Activated CD4-positive, alpha-beta T cell treated with anti-CD3 and anti-CD28 coated beads, Interleukin-2, amount 50 U/mL, for 4 hours (primary cell): ENCODE results near the gene PBXIP1.
A peak's percentile ranks its signal among the peaks of the same experiment; 100 is the strongest.

Source experiments
- DNase-seq, 2 experiments: peaks; one replicate each; pipeline ENCODE4 v3.0.0-alpha.2; 2020

The PBXIP1 gene

DNA sequence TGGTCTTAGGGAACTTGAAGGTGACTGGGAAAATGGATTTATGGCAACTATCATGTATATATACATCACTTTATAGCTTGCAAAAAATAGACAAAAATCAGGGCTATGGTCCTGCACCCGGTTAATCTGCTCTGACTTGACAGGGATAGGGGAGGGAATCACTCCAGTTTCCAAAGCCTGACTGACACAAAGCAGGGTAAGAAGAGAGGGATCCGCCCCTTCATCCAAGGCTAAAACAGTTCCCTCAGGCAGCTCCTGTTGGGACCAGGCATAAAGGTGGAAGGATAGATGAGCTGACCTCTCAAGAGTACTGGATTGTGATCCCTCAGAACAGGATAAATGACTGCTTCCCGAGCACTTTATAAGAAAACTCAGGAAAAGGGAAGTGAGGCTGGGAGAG is 1.4 kb downstream of the PBXIP1 start:
- DNase-seq: no peak

DNA sequence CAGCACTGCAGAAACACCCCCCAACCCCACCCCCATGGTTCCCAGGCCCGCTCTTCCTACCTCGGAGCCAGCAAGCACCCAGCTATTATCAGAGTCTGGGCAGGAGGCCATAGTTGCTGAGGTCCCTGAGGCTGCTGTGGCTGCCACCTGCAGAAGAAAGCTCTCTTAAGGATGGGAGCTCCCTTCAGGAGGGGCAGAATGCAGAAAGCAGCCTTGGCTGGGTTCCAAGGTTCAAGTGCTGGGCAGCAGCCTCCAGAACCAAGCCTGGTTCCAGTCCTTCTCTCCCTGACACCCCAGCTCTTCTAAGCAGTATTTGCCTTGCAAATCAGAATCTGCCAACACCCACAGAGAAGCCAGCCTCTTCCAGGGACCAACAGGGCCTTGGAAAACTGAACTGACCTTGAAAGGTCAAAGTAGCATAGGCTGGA is 2.3 kb downstream of the PBXIP1 start:
- DNase-seq: no peak

DNA sequence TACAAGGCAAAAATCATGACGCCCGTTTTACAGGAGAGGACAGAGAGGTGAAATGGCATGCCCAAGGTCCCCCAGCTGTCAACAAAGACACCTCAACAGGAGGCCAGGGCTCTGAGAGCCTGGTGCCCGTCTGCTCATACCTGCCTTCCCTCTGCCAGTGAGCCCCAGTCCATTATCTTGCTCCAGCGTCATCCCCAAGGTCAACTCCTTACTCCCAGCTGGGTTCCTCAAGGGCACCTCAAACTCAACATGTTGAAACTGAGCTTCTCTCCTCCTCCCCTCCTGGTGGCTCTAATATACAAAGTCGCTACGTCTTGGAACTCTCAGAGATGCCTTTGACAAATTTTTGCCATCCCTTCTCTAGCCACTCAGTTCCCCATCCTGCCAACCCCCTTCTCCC is 3.2 kb downstream of the PBXIP1 start:
- no peak for DNase-seq

DNA sequence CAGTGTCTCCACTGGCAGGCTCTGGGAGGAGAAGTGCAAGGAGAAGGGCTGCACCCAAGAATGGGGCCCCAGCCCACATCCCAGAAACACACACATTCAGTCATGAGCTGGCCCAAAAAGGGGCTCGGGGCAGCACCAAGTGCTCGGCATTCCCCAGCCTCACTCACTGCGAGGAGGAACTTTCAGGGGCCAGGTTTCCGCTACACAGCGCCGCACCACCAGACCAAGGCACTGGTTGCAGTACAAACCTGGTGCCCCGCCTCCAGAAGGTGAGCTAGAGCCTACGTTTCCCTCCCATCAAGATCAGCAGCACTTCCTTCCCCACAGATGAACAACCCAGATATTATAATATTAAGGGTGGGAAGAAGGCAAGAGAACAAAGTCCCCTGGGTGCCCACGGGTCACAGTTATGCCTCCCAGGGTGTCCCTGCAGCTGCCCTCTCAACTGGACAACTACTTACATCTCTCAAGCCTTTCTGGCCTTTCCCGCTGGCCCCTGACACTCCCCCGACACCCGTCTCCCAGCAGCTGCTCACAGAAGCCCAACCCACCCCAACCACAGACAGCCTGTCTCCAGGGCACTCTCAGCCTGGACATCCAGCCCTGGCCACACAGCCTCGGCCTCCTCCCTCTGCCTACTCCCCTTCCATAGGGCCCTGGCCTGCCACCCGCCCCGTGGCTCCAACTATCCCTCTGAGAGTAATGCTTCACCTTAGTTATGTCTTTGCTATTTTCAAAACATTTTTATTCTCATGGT is 3.8 kb downstream of the PBXIP1 start:
- peak; percentile 50 to 53 for DNase-seq

DNA sequence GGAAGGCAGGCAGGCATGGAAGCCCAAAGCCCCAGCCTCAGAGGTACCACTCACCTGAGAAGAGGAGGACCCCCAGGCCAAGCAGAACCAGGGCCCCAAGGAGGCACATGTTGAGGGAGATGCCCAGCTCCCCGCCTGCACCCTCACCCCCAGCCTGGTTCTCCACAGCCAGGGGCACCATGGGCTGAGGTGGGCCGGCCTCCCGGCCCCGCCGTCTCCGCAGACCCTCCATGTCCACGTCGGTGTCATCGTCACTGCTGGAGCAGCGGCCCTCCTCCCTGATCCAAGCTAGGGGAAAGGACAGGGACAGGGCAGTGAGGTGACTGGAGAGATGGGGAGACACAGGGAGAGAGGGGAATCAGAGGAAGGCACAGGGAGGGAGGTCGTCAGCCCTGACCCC is 7.8 kb downstream of the PBXIP1 start:
- no peak for DNase-seq

DNA sequence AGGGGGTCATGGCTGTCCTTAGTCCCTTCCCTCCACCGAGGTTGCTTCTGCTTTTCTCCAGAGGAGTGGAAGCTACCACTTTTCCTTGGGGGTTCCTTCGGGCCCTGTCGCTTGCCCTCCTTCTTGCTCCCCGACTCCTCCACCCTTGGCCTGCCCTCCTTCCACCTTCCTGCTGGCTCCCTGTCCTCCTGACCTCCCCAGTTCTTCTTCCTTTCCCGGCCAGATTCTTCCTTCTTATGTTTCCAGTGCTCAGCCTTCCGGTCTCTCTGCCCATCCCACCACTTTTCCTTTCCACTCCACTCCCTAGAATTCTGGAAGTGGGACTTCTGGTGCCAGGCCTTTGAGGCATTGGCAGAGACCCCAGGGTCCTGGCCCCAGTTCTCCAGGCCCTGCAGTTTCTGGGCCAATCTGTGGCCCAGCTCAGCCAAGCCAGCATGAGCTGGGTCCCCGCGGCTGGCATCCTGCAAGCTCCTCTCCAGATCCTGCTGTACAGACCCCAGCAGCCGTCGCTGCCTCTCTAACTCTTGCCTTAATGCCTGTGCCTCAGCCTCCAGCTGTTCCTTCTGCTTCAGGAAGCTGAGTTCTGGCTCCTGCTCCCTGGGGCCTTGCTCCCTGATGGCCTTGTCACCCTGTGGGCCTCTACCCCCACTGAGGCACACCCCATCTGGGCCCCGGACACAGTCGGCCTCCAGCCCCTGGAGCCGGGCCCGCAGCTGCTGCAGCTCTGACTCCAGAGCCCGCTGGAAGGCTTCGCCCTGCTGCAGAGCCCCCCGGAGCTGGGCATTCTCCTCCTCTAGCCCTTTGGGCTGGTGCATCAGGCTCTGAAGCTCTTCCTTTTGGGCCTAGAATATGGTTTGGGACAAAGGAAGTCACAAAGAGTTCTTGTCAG is 9.7 kb downstream of the PBXIP1 start:
- no peak for DNase-seq

DNA sequence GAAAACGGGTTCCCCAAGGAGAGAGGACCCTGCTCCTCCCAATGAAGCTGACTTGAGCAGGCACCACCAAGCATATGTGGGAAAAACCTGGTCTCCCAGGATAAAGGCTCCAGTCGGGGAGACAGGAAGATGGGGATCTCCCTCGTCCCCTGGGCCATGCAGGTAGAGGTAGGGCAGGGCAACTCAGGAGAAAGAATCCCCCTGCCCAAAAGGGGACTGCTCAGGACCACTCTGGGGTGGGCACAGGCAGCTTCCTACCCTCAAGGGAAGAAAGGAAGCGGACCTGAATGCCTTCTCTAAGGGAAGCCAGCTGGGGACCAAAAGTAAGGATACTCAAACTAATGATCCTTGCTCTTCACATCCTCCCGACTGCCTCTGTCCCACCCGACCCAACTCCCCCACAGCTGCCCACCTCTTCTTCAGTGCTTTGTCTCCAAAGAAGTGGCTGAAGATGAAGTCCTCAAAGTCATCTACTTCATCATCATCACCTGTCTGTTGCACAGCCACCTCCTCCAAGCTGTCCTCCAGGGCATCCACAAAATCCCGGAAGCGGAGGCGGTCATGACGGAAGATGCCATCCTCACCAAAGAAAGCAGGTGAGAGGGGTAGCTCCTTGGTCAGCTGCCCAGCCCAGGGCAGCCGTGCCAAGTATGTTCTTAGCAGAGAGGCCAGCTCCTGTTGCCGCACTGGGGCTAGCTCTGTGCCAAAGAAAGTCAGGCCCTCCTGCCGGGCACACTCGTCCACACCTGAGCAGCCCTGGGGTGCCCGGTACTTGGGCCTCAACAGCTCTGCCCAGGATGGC is 10.5 kb downstream of the PBXIP1 start:
- no peak for DNase-seq

DNA sequence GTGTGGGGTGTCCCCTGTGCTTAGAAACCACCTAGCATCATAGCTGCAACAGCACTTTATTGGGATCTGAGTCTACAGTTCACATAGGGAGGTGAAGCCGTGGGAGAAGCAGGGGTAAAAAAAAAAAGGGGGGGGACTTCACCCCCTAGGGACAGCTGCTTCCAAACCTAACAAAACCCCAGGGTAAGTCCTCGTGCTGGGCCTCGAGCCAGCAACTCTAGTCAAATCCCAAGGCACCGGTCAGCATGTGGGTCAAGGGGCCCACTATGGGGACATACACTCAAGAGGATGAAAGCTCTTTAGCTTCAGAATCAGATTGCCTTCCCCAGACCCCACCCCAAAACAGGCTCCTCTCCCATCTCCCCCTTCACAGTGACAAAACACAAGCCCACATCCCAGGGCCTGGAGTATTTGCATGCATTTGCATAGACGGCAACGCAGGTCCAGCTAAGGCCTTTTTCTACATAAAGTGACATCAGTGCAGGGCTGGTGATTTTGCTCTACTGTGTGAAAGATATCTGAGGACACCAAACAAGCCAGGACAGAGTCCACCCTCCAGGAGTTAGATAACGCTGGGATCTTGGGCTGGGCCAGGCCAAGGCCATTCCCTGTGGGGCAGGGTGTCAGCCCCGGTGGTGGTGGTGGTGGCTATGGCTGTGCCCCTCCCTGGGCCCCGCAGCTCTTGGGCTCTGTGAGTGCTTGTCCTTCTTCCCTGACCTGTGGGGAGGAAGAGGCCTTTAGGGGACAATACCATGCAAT is 11.3 kb downstream of the PBXIP1 start:
- no peak for DNase-seq

DNA sequence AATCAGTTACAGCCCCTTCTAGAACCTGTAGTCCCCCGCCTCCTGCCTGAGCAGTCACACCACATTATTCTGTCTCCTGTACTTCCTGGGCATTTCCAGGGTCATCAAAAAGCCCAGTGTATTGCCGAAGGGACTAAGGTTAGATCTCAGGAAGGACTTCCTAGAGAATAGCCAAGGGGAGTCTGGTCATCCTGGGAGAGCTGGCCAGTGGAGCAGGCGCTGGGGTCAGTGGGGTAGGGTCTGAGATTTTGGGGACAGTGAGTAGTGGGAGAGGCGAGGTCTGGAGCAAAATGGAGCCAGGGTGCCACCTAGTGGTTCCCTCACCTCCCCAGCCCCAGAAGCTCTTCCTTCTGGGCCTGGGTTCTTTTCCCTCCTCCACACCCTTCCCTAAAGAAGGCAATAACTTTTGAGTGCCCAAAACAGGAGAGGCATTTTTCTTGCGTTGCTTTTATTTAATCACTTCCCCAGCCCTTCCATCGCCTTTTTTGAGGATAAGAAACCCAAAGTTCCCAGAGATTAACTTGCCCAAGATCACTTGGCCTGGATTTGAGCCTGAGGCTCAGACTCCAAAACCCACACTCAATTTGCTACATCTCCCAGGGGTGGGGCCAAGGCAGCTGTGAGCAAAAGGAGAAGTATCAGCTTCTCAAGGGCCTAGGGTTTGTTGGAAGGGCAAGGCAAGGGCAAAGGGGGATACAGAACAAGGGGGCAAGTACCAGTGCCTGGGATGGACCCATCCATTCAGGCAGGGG is 12.1 kb downstream of the PBXIP1 start:
- peak; percentile 31 to 33 for DNase-seq

DNA sequence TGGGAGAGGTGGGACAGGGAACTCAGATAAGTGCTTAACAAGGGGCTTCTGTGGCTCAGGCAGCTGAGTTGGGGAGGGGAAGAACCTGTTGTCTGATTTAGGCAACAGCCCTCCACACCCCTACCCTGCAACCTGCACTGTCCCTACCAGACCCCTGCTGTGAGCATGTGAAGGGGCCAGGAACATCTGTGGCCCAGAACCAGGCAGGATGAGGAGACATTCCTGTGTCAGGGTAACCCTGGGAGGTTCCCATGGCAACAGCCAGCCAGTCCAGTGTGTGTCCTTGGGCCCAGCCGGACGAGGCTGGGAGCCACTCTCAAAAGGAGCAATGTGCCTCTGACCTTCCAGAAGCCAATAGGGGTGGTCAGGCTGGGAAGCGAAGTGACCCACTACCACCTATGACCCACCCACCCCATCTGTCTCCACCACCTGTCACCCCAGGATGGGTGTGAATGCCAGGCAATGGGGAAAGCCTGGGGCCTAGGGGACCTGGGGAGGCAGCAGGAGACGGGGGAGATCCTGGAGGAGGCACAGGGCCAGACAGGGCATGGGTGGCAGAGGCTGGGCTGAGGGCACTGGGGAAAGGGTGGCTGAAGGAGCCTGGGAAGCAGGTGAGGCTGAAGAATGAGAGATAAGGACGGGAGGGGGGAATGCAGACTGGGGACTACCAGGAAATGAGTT is 14.4 kb downstream of the PBXIP1 start:
- DNase-seq: no peak

DNA sequence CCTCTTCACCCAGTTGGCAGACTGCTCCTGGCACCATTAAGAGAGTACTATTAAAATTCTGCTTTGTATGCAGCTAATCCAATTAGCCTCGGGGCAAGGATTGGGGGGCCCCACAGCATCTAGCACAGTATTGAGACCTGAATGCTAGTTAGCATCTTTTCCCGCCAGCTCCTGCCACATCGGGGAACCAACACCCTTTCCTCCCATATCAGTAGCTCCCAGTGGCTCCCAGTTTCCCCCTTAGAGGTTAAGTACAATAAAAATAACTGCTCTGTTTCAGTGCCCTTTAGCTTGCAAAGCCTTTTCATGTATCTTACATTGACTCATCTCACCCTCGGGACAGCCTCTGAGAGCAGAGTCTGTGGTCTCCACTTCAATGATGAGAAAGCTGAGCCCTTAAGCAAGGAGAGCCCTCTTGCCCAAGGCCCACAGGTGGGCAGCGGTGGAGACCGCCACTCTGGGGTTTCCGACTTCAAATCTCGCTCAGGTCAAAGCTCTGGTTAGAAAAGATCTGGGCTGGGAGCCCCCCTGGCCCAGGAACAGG is 15.2 kb downstream of the PBXIP1 start:
- DNase-seq: no peak

DNA sequence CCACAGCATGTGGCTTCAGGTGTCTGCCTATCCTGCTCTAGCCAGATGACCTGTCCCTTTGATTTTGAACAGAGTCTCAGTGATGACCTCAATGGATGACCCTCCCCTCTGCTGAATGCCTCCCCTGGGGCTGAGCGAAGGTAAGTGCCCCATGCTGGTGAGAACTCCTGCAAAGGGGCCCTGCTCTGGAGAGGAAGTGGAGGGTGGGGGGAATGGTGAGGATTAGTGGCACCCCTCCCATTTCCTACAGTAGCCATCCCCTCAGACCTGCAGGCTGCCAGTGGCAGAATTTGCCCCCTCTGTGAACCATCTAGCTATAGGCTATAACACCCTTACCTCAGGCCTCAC is 15.7 kb downstream of the PBXIP1 start:
- no peak for DNase-seq

DNA sequence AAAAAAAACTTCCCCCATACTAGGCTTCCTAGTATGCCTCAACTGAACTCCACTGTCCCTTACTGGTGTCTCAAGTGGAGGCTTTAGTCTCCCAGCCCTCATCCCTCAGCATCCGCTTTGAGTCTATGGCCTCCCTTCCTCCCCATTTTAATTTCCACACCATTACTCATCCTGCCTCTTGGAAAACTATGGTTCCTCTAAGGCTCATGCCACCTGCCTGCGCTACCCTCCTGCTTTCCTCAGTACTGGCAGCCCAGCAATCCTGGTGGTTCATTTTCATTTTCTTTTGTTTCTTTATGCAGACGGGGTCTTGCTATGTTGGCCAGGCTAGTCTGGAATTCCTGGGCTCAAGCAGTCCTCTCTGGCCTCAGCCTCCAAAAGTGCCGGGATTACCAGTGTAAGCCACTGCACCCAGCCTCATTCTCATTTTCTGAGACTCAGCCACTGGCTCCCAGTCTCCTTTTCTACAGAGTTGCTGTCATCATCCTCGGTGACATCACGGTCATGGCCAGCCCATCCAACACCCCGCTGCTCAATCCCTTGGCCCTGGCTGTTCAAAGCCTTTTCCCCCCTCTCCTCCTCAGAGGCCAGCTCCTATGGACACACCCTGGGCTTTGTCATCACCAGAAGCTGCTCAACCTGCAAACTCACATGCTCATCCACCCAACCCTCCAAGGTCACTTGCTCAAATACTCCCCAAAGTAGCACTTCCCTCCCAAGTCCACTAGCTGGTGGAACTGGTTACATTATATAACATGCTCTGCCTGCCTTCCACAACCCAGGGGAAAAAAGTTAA is 17.1 kb downstream of the PBXIP1 start:
- no peak for DNase-seq

DNA sequence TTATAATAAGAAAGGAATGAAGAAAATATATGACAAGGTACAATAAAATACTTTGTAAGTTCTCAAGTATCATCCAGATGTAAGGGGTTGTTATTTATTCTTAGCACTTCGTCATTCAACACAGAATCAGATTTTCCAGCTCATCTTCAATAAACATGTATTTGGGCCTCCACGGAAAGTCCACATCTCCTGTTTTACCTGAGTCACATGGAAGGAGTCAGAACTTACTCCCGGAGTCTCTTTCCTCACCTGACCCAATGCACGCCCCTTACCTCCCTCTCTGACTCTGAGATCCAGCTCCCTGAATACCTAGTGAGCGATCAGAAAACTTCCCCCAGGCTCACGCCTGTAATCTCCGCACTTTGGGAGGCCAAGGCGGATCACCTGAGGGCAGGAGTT is 17.9 kb downstream of the PBXIP1 start:
- DNase-seq: no peak

DNA sequence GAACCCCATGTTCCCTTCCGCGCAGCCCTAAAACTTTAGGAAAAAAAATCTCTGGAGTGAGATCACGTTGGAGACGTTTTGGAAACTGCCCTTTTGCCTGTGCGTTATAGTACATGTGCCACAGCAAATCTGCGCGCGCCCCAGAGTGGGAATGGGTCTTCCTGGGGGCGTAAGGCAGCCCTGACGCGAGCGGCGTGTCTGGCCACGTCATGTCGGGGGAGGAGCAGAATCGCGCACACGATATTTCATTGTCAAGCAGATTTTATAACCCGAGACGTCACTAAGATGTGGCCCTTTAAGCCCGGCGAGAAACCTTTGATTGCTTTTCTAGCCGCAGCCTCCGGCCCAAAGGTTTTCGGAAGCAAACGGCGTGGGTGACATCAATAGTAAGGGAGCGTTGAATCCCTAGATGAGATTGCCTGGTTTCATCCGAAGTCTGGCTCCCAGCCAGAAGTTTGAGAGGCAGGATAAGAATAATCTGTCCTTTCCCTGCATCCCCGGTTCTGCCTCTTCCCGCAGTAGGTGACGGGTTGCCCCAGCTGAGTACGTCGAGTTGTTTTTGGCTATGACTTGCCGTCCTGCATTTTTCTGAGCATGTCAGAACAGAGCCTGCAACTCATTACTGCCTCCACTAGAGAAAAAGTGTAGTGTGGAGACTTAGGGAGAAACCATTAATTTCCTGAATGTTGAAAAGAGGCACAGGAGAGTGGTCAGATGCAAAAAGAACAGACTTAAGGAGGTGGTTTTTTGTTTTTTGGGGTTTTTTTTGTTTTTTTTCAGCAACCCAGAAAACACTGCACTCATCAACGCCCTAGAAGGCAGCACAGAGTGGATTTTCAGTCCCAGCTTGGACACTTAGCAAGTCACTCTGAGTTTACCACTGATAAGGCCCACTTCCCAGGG is 18.6 kb downstream of the PBXIP1 start:
- DNase-seq: peak; percentile 85 to 86

DNA sequence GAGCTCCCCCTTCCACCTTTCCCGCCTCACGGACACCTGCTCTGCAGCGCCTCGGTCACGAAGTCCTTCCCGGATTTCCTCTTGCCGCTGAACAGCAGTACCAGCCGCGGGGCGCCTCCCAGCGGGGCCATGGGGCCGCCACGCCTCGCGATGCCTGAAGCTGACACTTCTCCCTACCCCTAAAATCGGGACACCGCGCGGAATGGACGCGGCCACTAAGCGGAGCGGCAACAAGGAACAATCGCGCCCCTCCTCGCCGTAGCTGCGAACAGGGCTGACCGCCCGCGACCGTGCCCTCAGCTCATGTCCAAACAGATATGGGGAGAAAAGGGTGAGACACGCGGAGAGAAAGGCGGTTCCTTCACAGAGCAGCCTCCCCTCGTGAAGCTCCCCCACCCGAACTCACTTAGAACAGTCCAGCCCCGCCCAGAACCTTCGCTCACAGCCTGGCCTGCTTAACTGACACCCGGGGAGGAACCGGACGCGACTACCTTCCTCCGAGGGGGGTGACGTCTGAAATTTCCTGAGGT is 19.3 kb downstream of the PBXIP1 start, which contains the start of gene PMVK:
Gene PMVK (minus strand): TSS at position 165 of the 530 bp plus-strand sequence. CDS start 34 bp downstream, at position 131.
- peak; percentile 94 to 95 for DNase-seq

DNA sequence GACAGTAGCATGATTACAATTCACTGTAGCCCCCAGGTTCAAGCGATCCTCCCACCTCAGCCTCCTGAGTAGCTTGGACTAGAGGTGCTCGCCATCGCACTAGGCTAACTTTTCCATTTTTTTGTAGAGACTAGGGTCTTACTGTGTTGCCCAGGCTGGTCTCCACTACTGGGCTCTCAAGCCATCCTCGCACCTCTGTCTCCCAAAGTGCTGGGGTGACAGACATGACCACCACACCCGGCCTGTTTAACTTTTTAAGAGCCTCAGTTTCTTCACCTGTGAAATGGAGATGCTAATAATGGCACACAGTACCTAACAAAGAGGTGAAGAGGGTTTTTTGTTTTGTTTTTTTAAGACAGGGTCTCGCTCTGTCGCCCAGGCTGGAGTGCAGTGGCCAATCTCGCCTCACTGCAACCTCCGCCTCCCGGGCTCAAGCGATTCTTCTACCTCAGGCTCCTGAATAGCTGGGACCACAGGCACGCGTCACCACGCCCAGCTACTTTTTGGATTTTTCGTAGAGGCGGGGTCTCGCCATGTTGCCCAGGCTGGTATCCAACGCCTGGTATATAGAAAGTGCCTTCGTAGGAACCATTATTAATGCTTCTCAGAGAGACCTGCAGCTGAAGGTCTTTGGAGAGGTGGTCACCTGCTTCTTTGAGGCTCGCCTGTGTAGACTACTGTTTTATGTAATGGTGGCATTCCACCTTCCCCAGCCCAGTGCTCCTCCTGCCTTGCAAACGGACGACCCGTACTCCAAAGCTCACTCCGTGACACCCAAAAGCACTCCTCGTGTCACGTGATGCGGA is 19.9 kb downstream of the PBXIP1 start:
- DNase-seq: no peak
